Measurements from ENCODE around the gene ZNF415. TPM values are rescaled to one million over a fixed set of nuclear protein-coding genes. Genes with fewer than 3 reads are reported as not detected.

ZNF415 gene
- total RNA-seq, 3 donors from 2014 or later = 4.3 to 17.7 (median 14.1) TPM

DNA sequence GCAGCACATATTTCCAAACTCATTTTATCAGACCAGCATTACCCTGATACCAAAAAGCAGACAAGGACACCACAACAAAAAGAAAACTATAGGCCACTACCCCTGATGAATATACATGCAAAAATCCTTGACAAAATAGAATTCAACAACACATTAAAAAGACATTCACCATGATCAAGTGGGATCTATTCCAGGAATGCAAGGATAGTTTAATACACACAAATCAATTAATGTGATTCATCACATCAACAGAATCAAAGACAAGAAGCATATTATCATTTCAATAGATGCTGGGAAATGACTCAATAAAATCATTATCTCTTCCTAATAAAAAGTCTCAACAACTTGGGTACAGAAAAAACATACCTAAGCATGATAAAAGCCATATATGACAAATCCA lies 14.9 kb upstream of the ZNF415 start:
- intact Hi-C loops (cut with DNase I; ENCODE audit: low total_unique reads) = no loop called here
- H3K4me3 ChIP-seq = no peak overlapping the region
- DNase-seq (ENCODE audit: low spot score in 2 of 2) = no peak
- TF ChIP-seq, protein P1, sequence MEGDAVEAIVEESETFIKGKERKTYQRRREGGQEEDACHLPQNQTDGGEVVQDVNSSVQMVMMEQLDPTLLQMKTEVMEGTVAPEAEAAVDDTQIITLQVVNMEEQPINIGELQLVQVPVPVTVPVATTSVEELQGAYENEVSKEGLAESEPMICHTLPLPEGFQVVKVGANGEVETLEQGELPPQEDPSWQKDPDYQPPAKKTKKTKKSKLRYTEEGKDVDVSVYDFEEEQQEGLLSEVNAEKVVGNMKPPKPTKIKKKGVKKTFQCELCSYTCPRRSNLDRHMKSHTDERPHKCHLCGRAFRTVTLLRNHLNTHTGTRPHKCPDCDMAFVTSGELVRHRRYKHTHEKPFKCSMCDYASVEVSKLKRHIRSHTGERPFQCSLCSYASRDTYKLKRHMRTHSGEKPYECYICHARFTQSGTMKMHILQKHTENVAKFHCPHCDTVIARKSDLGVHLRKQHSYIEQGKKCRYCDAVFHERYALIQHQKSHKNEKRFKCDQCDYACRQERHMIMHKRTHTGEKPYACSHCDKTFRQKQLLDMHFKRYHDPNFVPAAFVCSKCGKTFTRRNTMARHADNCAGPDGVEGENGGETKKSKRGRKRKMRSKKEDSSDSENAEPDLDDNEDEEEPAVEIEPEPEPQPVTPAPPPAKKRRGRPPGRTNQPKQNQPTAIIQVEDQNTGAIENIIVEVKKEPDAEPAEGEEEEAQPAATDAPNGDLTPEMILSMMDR (IDR thresholded peaks at IDR 0.05) = no peak
- TF ChIP-seq POLR2AphosphoS5 (IDR thresholded peaks at IDR 0.05) = no peak
- TF ChIP-seq POLR2A (IDR thresholded peaks at IDR 0.05) = no peak
- H3K9me3 ChIP-seq = peaks cover 79 to 93% of the 10 kb centered on the region in 2 donors
- no peaks in the 10 kb centered on the region for H3K27me3 ChIP-seq
- H3K27ac ChIP-seq = no peak overlapping the region
- H3K4me1 ChIP-seq = no peaks in the 10 kb centered on the region
- H3K36me3 ChIP-seq = peaks cover 18% of the 10 kb centered on the region

DNA sequence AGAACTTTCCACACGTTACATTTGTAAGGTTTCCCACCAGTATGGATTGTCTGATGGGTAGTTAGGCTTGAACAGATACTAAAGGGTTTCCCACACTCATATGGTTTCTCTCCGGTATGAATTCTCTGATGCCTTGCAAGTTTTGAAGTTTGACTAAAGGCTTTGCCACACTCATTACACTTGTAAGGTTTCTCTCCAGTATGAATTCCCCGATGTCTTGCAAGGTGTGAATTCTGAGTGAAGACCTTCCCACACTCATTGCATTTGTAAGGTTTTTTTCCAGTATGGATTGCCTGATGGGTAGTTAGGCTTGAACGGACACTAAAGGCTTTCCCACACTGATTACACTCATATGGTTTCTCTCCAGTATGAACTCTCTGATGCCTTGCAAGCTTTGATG lies 7.6 kb upstream of the ZNF415 start:
- peaks cover 69 to 73% of the 10 kb centered on the region in 2 donors for H3K9me3 ChIP-seq

DNA sequence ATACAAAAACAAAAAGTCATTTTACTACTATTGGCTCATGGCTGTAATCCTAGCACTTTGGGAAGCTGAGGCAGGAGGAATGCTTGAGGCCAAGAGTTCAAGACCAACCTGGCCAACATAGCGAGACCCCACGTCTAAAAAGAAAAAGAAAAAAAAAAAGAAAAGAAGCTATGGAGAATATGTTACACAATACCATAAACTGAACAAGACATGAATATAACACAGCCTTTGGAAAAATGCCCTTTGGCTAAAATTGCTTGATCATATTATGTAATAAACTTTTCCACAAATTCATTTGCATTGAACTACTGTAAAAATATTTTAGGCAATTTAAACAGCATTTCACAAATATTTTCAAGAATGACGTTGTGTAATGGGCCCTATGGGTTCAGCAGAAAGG lies 3.7 kb upstream of the ZNF415 start:
- no peak for DNase-seq (ENCODE audit: low spot score in 2 of 2)
- no peak for TF ChIP-seq POLR2AphosphoS5 (IDR thresholded peaks at IDR 0.05)
- no peak for TF ChIP-seq POLR2A (IDR thresholded peaks at IDR 0.05)
- TF ChIP-seq, protein P1 (IDR thresholded peaks at IDR 0.05) = no peak
- no peaks in the 10 kb centered on the region for H3K36me3 ChIP-seq
- intact Hi-C loops (cut with DNase I; ENCODE audit: low total_unique reads) = no loop called here
- peaks cover 3 to 5% of the 10 kb centered on the region in 2 donors for H3K4me1 ChIP-seq
- no peaks in the 10 kb centered on the region for H3K27me3 ChIP-seq
- H3K4me3 ChIP-seq = no peak overlapping the region
- H3K9me3 ChIP-seq = peaks cover 40 to 43% of the 10 kb centered on the region in 2 donors
- no peak overlapping the region for H3K27ac ChIP-seq

More for the DNA sequence above, 7.6 kb upstream of the ZNF415 start:
- Histone ChIP-seq H3K27me3 (no peaks in the 10 kb centered on the region), H3K4me3 (no peak overlapping the region), H3K36me3 (peaks cover 6% of the 10 kb centered on the region), H3K27ac (no peak overlapping the region), H3K4me1 (no peaks in the 10 kb centered on the region)
- TF ChIP-seq POLR2A (IDR thresholded peaks at IDR 0.05) (no peak), POLR2AphosphoS5 (IDR thresholded peaks at IDR 0.05) (no peak)
- TF ChIP-seq, protein P1 (IDR thresholded peaks at IDR 0.05) = no peak
- intact Hi-C loops (cut with DNase I; ENCODE audit: low total_unique reads) = no loop called here
- DNase-seq (ENCODE audit: low spot score in 2 of 2) = no peak

DNA sequence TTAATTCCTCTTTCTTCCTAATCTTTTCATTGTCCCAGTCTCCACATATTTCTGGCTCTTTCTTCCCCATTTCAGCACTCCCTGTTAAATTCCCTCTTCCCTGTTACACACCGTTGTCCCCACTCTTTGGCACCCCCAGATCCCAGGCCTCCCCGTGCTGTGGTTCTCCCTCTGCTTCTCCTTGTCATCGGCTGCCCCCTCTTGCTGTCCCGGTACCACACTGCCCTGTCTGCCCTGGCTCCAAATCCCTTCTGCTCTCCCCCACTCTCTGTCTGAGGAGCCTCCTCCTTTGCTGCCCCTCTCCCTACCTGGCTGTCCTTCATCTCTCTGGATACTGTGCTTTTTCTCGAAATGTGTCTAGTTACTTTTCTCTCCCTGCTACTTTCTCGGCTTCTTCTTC lies 983 bp downstream of the ZNF415 start:
- Histone ChIP-seq H3K36me3 (no peaks in the 10 kb centered on the region), H3K9me3 (no peaks in the 10 kb centered on the region), H3K4me3 (peak overlapping the region; percentile 46 to 89 (median 82)), H3K4me1 (peaks cover 3 to 8% of the 10 kb centered on the region in 2 donors), H3K27ac (no peak overlapping the region), H3K27me3 (no peaks in the 10 kb centered on the region)
- no peak for DNase-seq (ENCODE audit: low spot score in 2 of 2)
- intact Hi-C loops (cut with DNase I; ENCODE audit: low total_unique reads) = no loop called here
- TF ChIP-seq, protein P1 (IDR thresholded peaks at IDR 0.05) = no peak
- TF ChIP-seq POLR2AphosphoS5 (IDR thresholded peaks at IDR 0.05) (no peak), POLR2A (IDR thresholded peaks at IDR 0.05) (no peak)

DNA sequence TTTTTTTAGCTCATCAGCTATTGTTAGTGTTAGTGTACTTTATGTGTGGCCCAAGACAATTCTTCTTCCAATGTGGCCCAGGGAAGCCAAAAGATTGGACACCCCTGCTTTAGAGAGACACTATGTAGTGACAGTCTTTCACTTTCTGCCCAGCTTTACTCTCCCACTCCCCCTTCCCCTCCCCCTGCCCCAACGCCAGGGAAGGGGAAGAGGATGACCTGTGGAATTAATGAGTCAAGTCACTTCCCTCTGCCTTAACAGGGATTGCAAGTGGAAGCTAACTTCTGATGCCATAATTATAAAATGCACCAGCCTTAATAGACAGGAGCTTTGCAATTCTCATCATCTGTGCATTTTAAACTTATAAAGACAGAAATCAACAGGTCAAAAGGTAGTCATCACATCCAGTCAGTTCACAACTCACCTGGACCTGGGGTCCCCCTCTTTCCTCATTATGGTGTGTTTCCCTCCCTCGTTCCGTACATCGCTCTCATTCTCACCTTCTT lies 1.6 kb downstream of the ZNF415 start:
- intact Hi-C loops (cut with DNase I; ENCODE audit: low total_unique reads) = no loop called here
- TF ChIP-seq, protein P1 (IDR thresholded peaks at IDR 0.05) = no peak
- TF ChIP-seq POLR2AphosphoS5 (IDR thresholded peaks at IDR 0.05) (no peak), POLR2A (IDR thresholded peaks at IDR 0.05) (no peak)
- Histone ChIP-seq H3K4me3 (no peak overlapping the region), H3K36me3 (no peaks in the 10 kb centered on the region), H3K9me3 (no peaks in the 10 kb centered on the region), H3K27ac (no peak overlapping the region), H3K4me1 (peaks cover 3 to 8% of the 10 kb centered on the region in 2 donors), H3K27me3 (no peaks in the 10 kb centered on the region)
- no peak for DNase-seq (ENCODE audit: low spot score in 2 of 2)
